ENCODE data around the gene NFE2L2.
"Not testable (repeated sequence)": the region's sequence is repeated elsewhere in the genome, so short reads cannot be mapped to it uniquely, and the experiment has no call there.

Gene NFE2L2

GRCh38 chr2:177188482-177189469 is 75.8 kb downstream of the NFE2L2 start:
- no peak for DNase-seq

- no peak for DNase-seq
Measured at GRCh38 chr2:177187631-177188312, 76.8 kb downstream of the NFE2L2 start.

DNA sequence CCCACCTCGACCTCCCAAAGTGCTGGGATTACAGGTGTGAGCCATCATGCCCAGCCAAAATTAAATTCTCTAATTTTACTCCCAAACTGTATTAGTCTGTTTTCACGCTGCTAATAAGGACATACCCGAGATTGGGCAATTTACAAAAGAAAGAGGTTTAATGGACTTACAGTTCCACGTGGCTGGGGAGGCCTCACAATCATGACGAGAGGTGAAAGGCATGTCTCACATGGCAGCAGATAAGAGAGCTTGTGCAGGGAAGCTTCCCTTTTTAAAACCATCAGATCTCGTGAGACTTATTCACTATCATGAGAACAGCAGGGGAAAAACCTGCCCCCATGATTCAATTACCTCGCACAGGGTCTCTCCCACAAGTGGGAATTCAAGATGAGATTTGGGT is 78.5 kb downstream of the NFE2L2 start:
- DNase-seq = not testable (repeated sequence)

GRCh38 chr2:177184606-177185005 is 79.9 kb downstream of the NFE2L2 start:
- no peak for DNase-seq

DNA sequence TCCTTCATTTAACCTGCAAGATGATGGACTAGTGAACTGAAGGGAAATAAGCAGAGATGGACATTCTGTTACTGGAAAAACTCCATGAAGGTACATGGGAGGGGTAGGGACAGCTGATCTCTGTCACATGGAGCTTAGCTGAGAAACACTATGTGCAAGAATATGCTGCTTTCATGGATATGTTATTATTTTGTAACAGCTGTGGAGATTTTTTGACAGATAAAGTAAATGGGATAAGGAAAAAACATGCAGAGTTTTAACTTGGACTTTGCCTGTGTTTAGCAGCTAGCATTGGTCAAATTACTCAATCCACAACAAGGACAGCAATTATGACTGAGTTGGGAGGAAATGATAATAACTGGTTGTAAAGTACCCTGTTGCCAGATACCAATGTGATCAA is 80.7 kb downstream of the NFE2L2 start:
- no peak for DNase-seq
